Mesendoderm (in vitro differentiated cells): ENCODE results near the gene ECT2L.

Experiments
- DNase-seq: peaks from one replicate; pipeline ENCODE4 v3.0.0; 2013
- H2AK5ac ChIP-seq: 2 replicates; pipeline ENCODE4 v1.6.1; 2013; ENCODE audit warnings: low read length, inconsistent platforms
- H2BK120ac ChIP-seq: 2 replicates; pipeline ENCODE4 v1.6.1; 2013; ENCODE audit warnings: low read depth, mild to moderate bottlenecking, low read length, moderate library complexity, mixed read lengths
- H2BK15ac ChIP-seq: replicated peaks from 2 replicates; pipeline ENCODE4 v1.6.1; 2013; ENCODE audit warnings: low read depth, mild to moderate bottlenecking, moderate library complexity
- H2BK5ac ChIP-seq: 2 replicates; pipeline ENCODE4 v1.6.1; 2013; ENCODE audit warnings: low read length, inconsistent platforms
- H3K18ac ChIP-seq: 2 replicates; pipeline ENCODE4 v1.6.1; 2013; ENCODE audit warnings: mild to moderate bottlenecking, low read length, mixed read lengths
- H3K23ac ChIP-seq: one replicate; pipeline ENCODE4 v1.6.1; 2013; ENCODE audit warnings: low read length
- H3K27ac ChIP-seq: 2 replicates; pipeline ENCODE4 v1.5.1; 2013; ENCODE audit warnings: low read depth, mild to moderate bottlenecking, inconsistent platforms, low read length, moderate library complexity
- H3K27me3 ChIP-seq: 2 replicates; pipeline ENCODE4 v1.6.1; 2013; ENCODE audit warnings: low read length, control low read depth, mild to moderate bottlenecking, inconsistent platforms; ENCODE audit not compliant: insufficient read depth, poor library complexity
- H3K36me3 ChIP-seq: 2 replicates; pipeline ENCODE4 v1.6.1; 2013; ENCODE audit warnings: low read length, inconsistent platforms; ENCODE audit not compliant: control insufficient read depth, insufficient read depth
- H3K4ac ChIP-seq: one replicate; pipeline ENCODE4 v1.6.1; 2013; ENCODE audit warnings: low read depth, mild to moderate bottlenecking, low read length, moderate library complexity
- H3K4me1 ChIP-seq: 2 replicates; pipeline ENCODE4 v1.6.1; 2013; ENCODE audit warnings: low read depth, low read length, inconsistent platforms; ENCODE audit not compliant: control insufficient read depth
- H3K4me2 ChIP-seq: 2 replicates; pipeline ENCODE4 v1.6.1; 2013; ENCODE audit warnings: low read length
- H3K4me3 ChIP-seq: 2 replicates; pipeline ENCODE4 v1.5.1; 2013; ENCODE audit warnings: mild to moderate bottlenecking, low read length
- H3K56ac ChIP-seq: one replicate; pipeline ENCODE4 v1.6.1; 2013; ENCODE audit warnings: low read length
- H3K79me1 ChIP-seq: 2 replicates; pipeline ENCODE4 v1.6.1; 2013; ENCODE audit warnings: low read length, inconsistent platforms
- H3K79me2 ChIP-seq: 2 replicates; pipeline ENCODE4 v1.6.1; 2013; ENCODE audit warnings: mild to moderate bottlenecking, low read length; ENCODE audit not compliant: control insufficient read depth, insufficient read depth
- H3K9ac ChIP-seq: 2 replicates; pipeline ENCODE4 v1.6.1; 2013; ENCODE audit warnings: low read length, inconsistent platforms
- H4K5ac ChIP-seq: one replicate; pipeline ENCODE4 v1.6.1; 2013; ENCODE audit warnings: low read length
- H4K8ac ChIP-seq: one replicate; pipeline ENCODE4 v1.6.1; 2013; ENCODE audit warnings: low read depth, mild to moderate bottlenecking, control low read depth, low read length, moderate library complexity
- WGBS: extraction: QIAGEN DNeasy Blood & Tissue Kit; methylation state at CpG from one replicate; pipeline ENCODE4 v1.1.7; 2013; ENCODE audit warnings: low lambda C conversion rate, missing lambda C conversion rate; ENCODE audit not compliant: insufficient coverage; ENCODE audit errors: extremely low coverage; 5-methylcytosine and 5-hydroxymethylcytosine counted together

The ECT2L gene

GRCh38 chr6:138782243-138782642, 13.6 kb upstream of the ECT2L start:
- Histone ChIP-seq H3K27me3 (no peaks in the 10 kb centered on the region), H4K8ac (no peak overlapping the region), H3K4me1 (no peaks in the 10 kb centered on the region), H3K36me3 (no peaks in the 10 kb centered on the region), H2BK15ac (no peak overlapping the region), H3K4me3 (no peak overlapping the region), H2AK5ac (no peak overlapping the region), H3K56ac (no peak overlapping the region), H3K4ac (no peak overlapping the region), H3K4me2 (no peak overlapping the region), H4K5ac (no peak overlapping the region), H3K79me2 (no peaks in the 10 kb centered on the region), H3K79me1 (no peaks in the 10 kb centered on the region), H2BK120ac (no peak overlapping the region), H3K18ac (no peak overlapping the region), H2BK5ac (no peak overlapping the region), H3K9ac (no peak overlapping the region), H3K27ac (no peak overlapping the region), H3K23ac (no peak overlapping the region)
- 100% methylated on average over 1 of the region's 4 CpGs for WGBS
- DNase-seq = no peak

GRCh38 chr6:138785079-138785478, 10.8 kb upstream of the ECT2L start:
- no peaks in the 10 kb centered on the region for H3K79me2 ChIP-seq
- H3K4me2 ChIP-seq = no peak overlapping the region
- no peak overlapping the region for H3K4me3 ChIP-seq
- no peak for DNase-seq
- H3K27ac ChIP-seq = no peak overlapping the region
- H3K18ac ChIP-seq = no peak overlapping the region
- H3K4ac ChIP-seq = no peak overlapping the region
- H2BK120ac ChIP-seq = no peak overlapping the region
- H4K5ac ChIP-seq = no peak overlapping the region
- no peak overlapping the region for H3K23ac ChIP-seq
- H3K56ac ChIP-seq = no peak overlapping the region
- H3K9ac ChIP-seq = no peak overlapping the region
- WGBS = no CpG with 5 or more reads among the region's 4 CpGs
- H2BK5ac ChIP-seq = no peak overlapping the region
- H4K8ac ChIP-seq = no peak overlapping the region
- H2AK5ac ChIP-seq = no peak overlapping the region
- no peaks in the 10 kb centered on the region for H3K79me1 ChIP-seq
- H3K4me1 ChIP-seq = no peaks in the 10 kb centered on the region
- H3K27me3 ChIP-seq = no peaks in the 10 kb centered on the region
- H2BK15ac ChIP-seq = no peak overlapping the region
- no peaks in the 10 kb centered on the region for H3K36me3 ChIP-seq

DNA sequence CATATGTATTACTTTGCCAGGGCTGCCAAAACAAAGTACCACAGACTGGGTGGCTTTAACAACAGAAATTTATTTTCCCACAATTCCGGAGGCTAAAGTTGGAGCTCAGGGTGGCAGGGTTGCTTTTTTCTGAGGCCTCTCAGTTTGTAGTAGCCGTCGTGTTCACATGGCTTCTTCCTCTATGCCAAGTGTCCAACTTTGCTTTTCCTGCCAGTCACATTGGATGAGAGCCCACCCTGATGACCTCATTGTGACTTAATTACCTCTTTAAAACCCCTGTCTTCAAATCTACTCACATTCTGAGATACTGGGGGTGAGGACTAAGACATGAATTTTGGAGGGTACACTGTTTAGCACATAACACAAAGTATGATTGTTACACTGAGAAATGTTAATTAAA, 9.9 kb upstream of the ECT2L start:
- Histone ChIP-seq H3K4me1 (no peaks in the 10 kb centered on the region), H2AK5ac (no peak overlapping the region), H4K8ac (no peak overlapping the region), H3K56ac (no peak overlapping the region), H3K23ac (no peak overlapping the region), H3K27me3 (no peaks in the 10 kb centered on the region), H3K27ac (no peak overlapping the region), H2BK120ac (no peak overlapping the region), H3K79me1 (no peaks in the 10 kb centered on the region), H3K4me2 (no peak overlapping the region), H4K5ac (no peak overlapping the region), H3K4me3 (no peak overlapping the region), H3K36me3 (no peaks in the 10 kb centered on the region), H3K4ac (no peak overlapping the region), H3K9ac (no peak overlapping the region), H2BK15ac (no peak overlapping the region), H2BK5ac (no peak overlapping the region), H3K79me2 (no peaks in the 10 kb centered on the region), H3K18ac (no peak overlapping the region)
- DNase-seq = no peak
- WGBS = no CpG with 5 or more reads among the region's 3 CpGs

GRCh38 chr6:138787138-138787537, 8.7 kb upstream of the ECT2L start:
- Histone ChIP-seq H3K4me2 (no peak overlapping the region), H4K5ac (no peak overlapping the region), H3K56ac (no peak overlapping the region), H4K8ac (no peak overlapping the region), H3K36me3 (no peaks in the 10 kb centered on the region), H3K79me1 (no peaks in the 10 kb centered on the region), H3K79me2 (no peaks in the 10 kb centered on the region), H3K9ac (no peak overlapping the region), H2BK5ac (no peak overlapping the region), H3K23ac (no peak overlapping the region), H3K4me1 (no peaks in the 10 kb centered on the region), H2BK15ac (no peak overlapping the region), H3K4ac (no peak overlapping the region), H3K27me3 (no peaks in the 10 kb centered on the region), H2BK120ac (no peak overlapping the region), H3K27ac (no peak overlapping the region), H3K4me3 (no peak overlapping the region), H2AK5ac (no peak overlapping the region), H3K18ac (no peak overlapping the region)
- no CpG with 5 or more reads among the region's 1 CpG for WGBS
- DNase-seq = no peak

GRCh38 chr6:138796771-138797170, 884 bp downstream of the ECT2L start:
- H3K18ac ChIP-seq = no peak overlapping the region
- no peak overlapping the region for H3K9ac ChIP-seq
- WGBS = no CpG with 5 or more reads among the region's 2 CpGs
- H2AK5ac ChIP-seq = no peak overlapping the region
- H4K5ac ChIP-seq = no peak overlapping the region
- no peak overlapping the region for H2BK120ac ChIP-seq
- H3K56ac ChIP-seq = no peak overlapping the region
- no peaks in the 10 kb centered on the region for H3K4me1 ChIP-seq
- DNase-seq = no peak
- H3K4me2 ChIP-seq = no peak overlapping the region
- no peak overlapping the region for H2BK15ac ChIP-seq
- no peak overlapping the region for H4K8ac ChIP-seq
- no peaks in the 10 kb centered on the region for H3K79me1 ChIP-seq
- H3K4me3 ChIP-seq = no peak overlapping the region
- no peak overlapping the region for H3K4ac ChIP-seq
- no peaks in the 10 kb centered on the region for H3K36me3 ChIP-seq
- no peak overlapping the region for H2BK5ac ChIP-seq
- H3K23ac ChIP-seq = no peak overlapping the region
- H3K27me3 ChIP-seq = no peaks in the 10 kb centered on the region
- no peaks in the 10 kb centered on the region for H3K79me2 ChIP-seq
- no peak overlapping the region for H3K27ac ChIP-seq

DNA sequence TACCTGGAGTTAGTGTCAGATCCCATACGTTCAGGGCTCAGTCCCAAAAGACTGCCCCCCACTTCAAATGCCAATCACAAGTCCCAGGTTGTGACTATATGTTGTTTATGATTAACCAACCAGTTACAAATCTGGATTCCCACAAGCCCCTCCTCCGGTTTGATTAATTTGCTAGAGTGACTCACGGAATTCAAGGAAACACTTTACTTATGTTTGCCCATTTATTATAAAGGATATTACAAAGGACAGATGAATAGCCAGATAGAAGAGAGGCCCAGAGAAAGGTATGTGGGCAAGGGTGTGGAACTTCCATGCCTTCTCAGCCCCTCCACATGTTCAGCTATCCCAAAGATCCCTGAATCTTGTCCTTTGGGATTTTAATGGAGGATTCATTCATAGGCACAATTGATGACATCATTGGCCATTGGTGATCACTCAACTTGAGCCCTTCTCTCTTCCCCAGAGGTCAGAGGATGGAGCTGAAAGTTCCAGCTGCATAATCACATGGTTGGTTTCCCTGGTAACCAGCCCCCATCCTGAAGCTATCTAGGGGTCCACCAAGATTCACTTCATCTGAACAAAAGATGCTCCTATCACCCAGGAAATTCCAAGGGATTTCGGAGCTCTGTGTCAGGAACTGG, 2.0 kb downstream of the ECT2L start:
- Histone ChIP-seq H3K9ac (no peak overlapping the region), H3K79me2 (no peaks in the 10 kb centered on the region), H2AK5ac (no peak overlapping the region), H3K27me3 (no peaks in the 10 kb centered on the region), H3K56ac (no peak overlapping the region), H3K27ac (no peak overlapping the region), H4K5ac (no peak overlapping the region), H3K4ac (no peak overlapping the region), H3K23ac (no peak overlapping the region), H3K79me1 (no peaks in the 10 kb centered on the region), H3K4me2 (no peak overlapping the region), H3K4me1 (no peaks in the 10 kb centered on the region), H3K4me3 (no peak overlapping the region), H2BK120ac (no peak overlapping the region), H2BK15ac (no peak overlapping the region), H3K36me3 (no peaks in the 10 kb centered on the region), H3K18ac (no peak overlapping the region), H4K8ac (no peak overlapping the region), H2BK5ac (no peak overlapping the region)
- no CpG with 5 or more reads among the region's 4 CpGs for WGBS
- DNase-seq = no peak
